GM19395 (cell line): Measurements from ENCODE around the gene TLL1.

ENCODE experiments used
- ATAC-seq: cut with Tn5 transposase; IDR thresholded peaks from one replicate; pipeline ENCODE4 v1.9.1; 2021; ENCODE audit warnings: mild to moderate bottlenecking, moderate library complexity; ENCODE audit not compliant: unreplicated experiment

The TLL1 gene

GRCh38 chr4:166042510-166043055, 169.5 kb downstream of the TLL1 start:
- no peak for ATAC-seq

GRCh38 chr4:166043801-166044200, 170.8 kb downstream of the TLL1 start:
- ATAC-seq: no peak

- no peak for ATAC-seq
Observed at GRCh38 chr4:166044871-166045270, 171.8 kb downstream of the TLL1 start.

GRCh38 chr4:166045457-166045856, 172.4 kb downstream of the TLL1 start:
- no peak for ATAC-seq

- no peak for ATAC-seq
Observed at GRCh38 chr4:166049036-166049435, 176.0 kb downstream of the TLL1 start.

GRCh38 chr4:166064721-166065120, 191.7 kb downstream of the TLL1 start:
- ATAC-seq: no peak

GRCh38 chr4:166065324-166065723, 192.3 kb downstream of the TLL1 start:
- no peak for ATAC-seq

GRCh38 chr4:166066936-166067335, 193.9 kb downstream of the TLL1 start:
- no peak for ATAC-seq

- no peak for ATAC-seq
Observed at GRCh38 chr4:166067915-166068314, 194.9 kb downstream of the TLL1 start.

- no peak for ATAC-seq
Observed at GRCh38 chr4:166073783-166074182, 200.7 kb downstream of the TLL1 start.

- no peak for ATAC-seq
Observed at GRCh38 chr4:166075599-166075998, 202.6 kb downstream of the TLL1 start.

- no peak for ATAC-seq
Observed at GRCh38 chr4:166077782-166078181, 204.7 kb downstream of the TLL1 start.

GRCh38 chr4:166078383-166078782, 205.3 kb downstream of the TLL1 start:
- ATAC-seq: no peak

GRCh38 chr4:166078955-166079354, 205.9 kb downstream of the TLL1 start:
- ATAC-seq: no peak

GRCh38 chr4:166087569-166087968, 214.5 kb downstream of the TLL1 start:
- no peak for ATAC-seq

GRCh38 chr4:166088576-166088975, 215.5 kb downstream of the TLL1 start:
- no peak for ATAC-seq

GRCh38 chr4:166091146-166091545, 218.1 kb downstream of the TLL1 start:
- no peak for ATAC-seq

- ATAC-seq: peak; percentile 90
Observed at GRCh38 chr4:166091912-166092510, 219.0 kb downstream of the TLL1 start.

GRCh38 chr4:166092797-166093290, 219.8 kb downstream of the TLL1 start:
- ATAC-seq: no peak

GRCh38 chr4:166104623-166105022, 231.6 kb downstream of the TLL1 start:
- ATAC-seq: no peak

- ATAC-seq: no peak
Observed at GRCh38 chr4:166121897-166122296, 248.9 kb downstream of the TLL1 start.

- ATAC-seq: no peak
Observed at GRCh38 chr4:166123546-166123945, 250.5 kb downstream of the TLL1 start.

- no peak for ATAC-seq
Observed at GRCh38 chr4:166128403-166128802, 255.4 kb downstream of the TLL1 start.
